Activated CD8-positive, alpha-beta T cell treated with anti-CD3 and anti-CD28 coated beads, Interleukin-2, amount 10 ng/mL, durations not matched to agents 7 days and 5 days (primary cell): ENCODE measurements around the gene ARPC1A. TPM values are rescaled to one million over a fixed set of nuclear protein-coding genes. Genes with fewer than 3 reads are reported as not detected.
"Not testable (repeated sequence)": the region's sequence is repeated elsewhere in the genome, so short reads cannot be mapped to it uniquely, and the experiment has no call there.

Source experiments
- ATAC-seq: fragments of 150-1000 bp; cut with Tn5 transposase; one replicate; pipeline ENCODE4 v1.10.0; 2021; ENCODE audit warnings: moderate library complexity
- CTCF ChIA-PET: fragments of 350-600 bp; sonication (Branson Sonifier 250); formaldehyde crosslinking; loops from one replicate; lab custom pipeline; 2021; ENCODE audit warnings: antibody characterized with exemption; lab: Charles Lee
- POLR2A ChIA-PET: fragments of 350-600 bp; sonication (Branson Sonifier 250); formaldehyde crosslinking; loops from one replicate; lab custom pipeline; 2021; ENCODE audit warnings: antibody characterized with exemption; lab: Charles Lee
- DNase-seq: peaks from one replicate; pipeline ENCODE4 v3.0.0-alpha.2; 2020
- H3K27ac Mint-ChIP-seq: one replicate; pipeline ENCODE4 v1.8.0; 2021; ENCODE audit warnings: mild to moderate bottlenecking, mixed read lengths
- H3K27me3 Mint-ChIP-seq: one replicate; pipeline ENCODE4 v1.8.0; 2021; ENCODE audit warnings: low read depth, mixed read lengths
- H3K36me3 Mint-ChIP-seq: one replicate; pipeline ENCODE4 v1.8.0; 2021; ENCODE audit warnings: low read depth, mixed read lengths
- H3K4me1 Mint-ChIP-seq: one replicate; pipeline ENCODE4 v1.8.0; 2021; ENCODE audit warnings: low read depth, mixed read lengths
- H3K4me3 Mint-ChIP-seq: one replicate; pipeline ENCODE4 v1.8.0; 2021; ENCODE audit warnings: mild to moderate bottlenecking, mixed read lengths
- H3K9me3 Mint-ChIP-seq: one replicate; pipeline ENCODE4 v1.8.0; 2022; ENCODE audit warnings: mixed read lengths; ENCODE audit not compliant: insufficient read depth
- total RNA-seq, 2 experiments: library from RNA; stranded (reverse); gene quantifications; one replicate each; pipeline ENCODE4 v1.2.3, GENCODE V29; 2021

Gene ARPC1A
- total RNA-seq, 2 experiments from 2014 or later = 51.4 to 56.1 TPM

GRCh38 chr7:99301496-99301895 is 24.2 kb upstream of the ARPC1A start:
- Mint-ChIP-seq H3K27ac (no peak overlapping the region), H3K27me3 (no peaks in the 10 kb centered on the region), H3K36me3 (no peaks in the 10 kb centered on the region), H3K4me1 (no peaks in the 10 kb centered on the region), H3K9me3 (no peaks in the 10 kb centered on the region), H3K4me3 (no peak overlapping the region)
- no peak for ATAC-seq
- ChIA-PET POLR2A (no interaction called here), CTCF (interaction anchor here (1.3 kb wide), 1 partner anchor 9 kb away, joined by 4 read pairs; no protein-coding TSS in a partner anchor)
- no peak for DNase-seq

DNA sequence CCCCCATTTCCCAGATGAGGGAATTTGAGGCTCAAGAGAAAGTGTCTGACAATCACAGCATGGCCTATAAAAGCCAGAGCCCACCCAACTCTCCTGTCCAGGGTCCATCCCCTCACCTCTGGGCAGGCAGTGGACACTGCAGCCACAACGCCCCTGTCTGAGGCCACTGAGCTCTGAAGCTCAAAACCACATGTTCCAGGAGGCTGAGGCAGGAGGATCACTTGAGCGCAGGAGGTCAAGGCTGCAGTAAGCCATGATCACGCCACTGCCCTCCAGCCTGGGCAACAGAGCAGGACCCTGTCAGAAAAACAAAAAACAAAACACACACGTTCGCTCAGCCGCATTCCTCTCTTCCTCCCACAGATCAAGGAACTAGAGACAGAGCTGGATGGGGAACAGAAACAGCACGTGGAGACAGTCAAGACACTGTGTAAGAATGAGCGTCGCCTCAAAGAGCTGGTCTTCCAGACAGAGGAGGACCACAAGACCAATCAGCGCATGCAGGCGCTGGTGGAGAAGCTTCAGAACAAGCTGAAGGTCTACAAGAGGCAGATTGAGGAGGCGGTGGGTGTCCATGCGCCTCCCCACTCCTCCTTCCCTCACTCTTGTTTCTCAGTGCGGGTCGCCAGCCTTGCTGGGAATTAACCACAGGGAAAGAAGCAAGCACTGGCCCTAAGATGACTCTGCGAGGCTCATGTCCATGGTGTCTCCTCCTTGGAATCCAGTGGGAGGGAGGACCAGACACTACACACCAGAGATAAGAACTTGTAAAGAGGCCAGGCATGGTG is 20.0 kb upstream of the ARPC1A start:
- Mint-ChIP-seq H3K27me3 (peaks cover 8% of the 10 kb centered on the region), H3K9me3 (no peaks in the 10 kb centered on the region), H3K4me1 (no peaks in the 10 kb centered on the region), H3K4me3 (no peak overlapping the region), H3K36me3 (no peaks in the 10 kb centered on the region), H3K27ac (no peak overlapping the region)
- DNase-seq = no peak
- ATAC-seq = no peak
- CTCF ChIA-PET = no interaction called here
- POLR2A ChIA-PET = no interaction called here

GRCh38 chr7:99308461-99309074 is 17.1 kb upstream of the ARPC1A start:
- peaks cover 10% of the 10 kb centered on the region for H3K27me3 Mint-ChIP-seq
- CTCF ChIA-PET = no interaction called here
- no peak for DNase-seq
- H3K4me3 Mint-ChIP-seq = no peak overlapping the region
- POLR2A ChIA-PET = no interaction called here
- ATAC-seq = no peak
- no peaks in the 10 kb centered on the region for H3K36me3 Mint-ChIP-seq
- H3K4me1 Mint-ChIP-seq = peaks cover 8% of the 10 kb centered on the region
- no peaks in the 10 kb centered on the region for H3K9me3 Mint-ChIP-seq
- H3K27ac Mint-ChIP-seq = no peak overlapping the region

- Mint-ChIP-seq H3K4me1 (peaks cover 12% of the 10 kb centered on the region), H3K9me3 (no peaks in the 10 kb centered on the region), H3K36me3 (no peaks in the 10 kb centered on the region), H3K4me3 (no peak overlapping the region), H3K27ac (no peak overlapping the region), H3K27me3 (peaks cover 10% of the 10 kb centered on the region)
- ChIA-PET CTCF (interaction anchor here (1.9 kb wide), 1 partner anchor 12 kb away, joined by 5 read pairs; no protein-coding TSS in a partner anchor), POLR2A (no interaction called here)
- ATAC-seq (no peak), DNase-seq (no peak)
Observed at GRCh38 chr7:99309111-99309510, 16.6 kb upstream of the ARPC1A start.

GRCh38 chr7:99310004-99310403 is 15.7 kb upstream of the ARPC1A start:
- POLR2A ChIA-PET = no interaction called here
- peaks cover 19% of the 10 kb centered on the region for H3K4me1 Mint-ChIP-seq
- H3K9me3 Mint-ChIP-seq = no peaks in the 10 kb centered on the region
- no peak overlapping the region for H3K27ac Mint-ChIP-seq
- H3K27me3 Mint-ChIP-seq = peaks cover 10% of the 10 kb centered on the region
- no peaks in the 10 kb centered on the region for H3K36me3 Mint-ChIP-seq
- CTCF ChIA-PET = interaction anchor here (0.9 to 1.9 kb wide), 5 partner anchors 11 to 318 kb away, joined by 3 to 6 read pairs (median 3); partner anchors contain the start of gene ARPC1A
- H3K4me3 Mint-ChIP-seq = no peak overlapping the region
- no peak for ATAC-seq
- no peak for DNase-seq

- no peaks in the 10 kb centered on the region for H3K9me3 Mint-ChIP-seq
- POLR2A ChIA-PET = interaction anchor here (1.1 kb wide), 1 partner anchor 97 kb away, joined by 3 read pairs; the partner anchor contains the start of gene BUD31
- H3K4me3 Mint-ChIP-seq = no peak overlapping the region
- CTCF ChIA-PET = interaction anchor here (0.6 to 3.0 kb wide), 4 partner anchors 271 to 319 kb away, joined by 3 to 15 read pairs (median 3); no protein-coding TSS in a partner anchor
- no peak for DNase-seq
- ATAC-seq = no peak
- no peak overlapping the region for H3K27ac Mint-ChIP-seq
- peaks cover 10% of the 10 kb centered on the region for H3K27me3 Mint-ChIP-seq
- H3K4me1 Mint-ChIP-seq = peaks cover 24% of the 10 kb centered on the region
- no peaks in the 10 kb centered on the region for H3K36me3 Mint-ChIP-seq
Observed at GRCh38 chr7:99311702-99312101, 14.0 kb upstream of the ARPC1A start.

- Mint-ChIP-seq H3K27me3 (peaks cover 10% of the 10 kb centered on the region), H3K4me3 (peak overlapping the region; percentile 36), H3K27ac (no peak overlapping the region), H3K4me1 (peaks cover 24% of the 10 kb centered on the region), H3K9me3 (no peaks in the 10 kb centered on the region), H3K36me3 (no peaks in the 10 kb centered on the region)
- ATAC-seq (peak; percentile 80), DNase-seq (peak; percentile 83)
- ChIA-PET CTCF (interaction anchor here (0.8 to 3.0 kb wide), 20 partner anchors 8 to 328 kb away, joined by 3 to 36 read pairs (median 4); partner anchors contain the start of genes ARPC1A and MYH16), POLR2A (interaction anchor here (1.1 kb wide), 1 partner anchor 96 kb away, joined by 3 read pairs; the partner anchor contains the start of gene BUD31)
Observed at GRCh38 chr7:99312316-99313203, 13.1 kb upstream of the ARPC1A start.

- Mint-ChIP-seq H3K27ac (no peak overlapping the region), H3K27me3 (peaks cover 10% of the 10 kb centered on the region), H3K9me3 (no peaks in the 10 kb centered on the region), H3K36me3 (no peaks in the 10 kb centered on the region), H3K4me1 (peaks cover 24% of the 10 kb centered on the region), H3K4me3 (peak overlapping the region; percentile 36)
- ATAC-seq = peak; percentile 47
- POLR2A ChIA-PET = interaction anchor here (1.1 kb wide), 1 partner anchor 12 kb away, joined by 3 read pairs; no protein-coding TSS in a partner anchor
- DNase-seq = no peak
- CTCF ChIA-PET = interaction anchor here (0.8 to 3.0 kb wide), 23 partner anchors 9 to 328 kb away, joined by 3 to 36 read pairs (median 3); partner anchors contain the start of genes ARPC1A and MYH16
Observed at GRCh38 chr7:99313204-99313573, 12.5 kb upstream of the ARPC1A start.

- DNase-seq (peak; percentile 41), ATAC-seq (peak; percentile 47)
- H3K27me3 Mint-ChIP-seq = peaks cover 9% of the 10 kb centered on the region
- CTCF ChIA-PET = interaction anchor here (1.4 to 3.0 kb wide), 4 partner anchors 10 to 276 kb away, joined by 3 to 36 read pairs (median 12); partner anchors contain the start of genes ARPC1A and MYH16
- no peaks in the 10 kb centered on the region for H3K9me3 Mint-ChIP-seq
- H3K4me3 Mint-ChIP-seq = no peak overlapping the region
- H3K27ac Mint-ChIP-seq = no peak overlapping the region
- POLR2A ChIA-PET = interaction anchor here (1.1 kb wide), 2 partner anchors 10 to 11 kb away, joined by 3 to 5 read pairs; no protein-coding TSS in a partner anchor
- H3K36me3 Mint-ChIP-seq = no peaks in the 10 kb centered on the region
- H3K4me1 Mint-ChIP-seq = peaks cover 24% of the 10 kb centered on the region
Observed at GRCh38 chr7:99314504-99314903, 11.2 kb upstream of the ARPC1A start.

DNA sequence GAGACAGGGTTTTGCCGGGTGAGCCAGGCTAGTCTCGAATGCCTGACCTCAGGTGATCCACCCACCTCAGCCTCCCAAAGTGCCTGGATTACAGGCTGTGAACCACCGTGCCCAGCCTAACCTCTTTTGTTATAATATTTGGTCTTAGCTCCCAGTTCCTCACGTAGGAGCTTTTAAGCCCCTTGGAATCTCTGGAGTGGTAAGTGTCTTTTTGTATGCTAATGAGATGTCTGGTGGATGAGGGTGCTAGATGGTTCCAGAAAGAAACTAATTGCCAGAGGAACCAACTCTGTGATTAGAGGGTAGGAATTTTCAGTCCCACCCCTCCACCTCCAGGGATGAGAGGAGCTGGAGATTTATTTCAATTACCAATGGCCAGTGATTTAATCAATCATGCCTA is 5.3 kb upstream of the ARPC1A start:
- Mint-ChIP-seq H3K27me3 (peaks cover 4% of the 10 kb centered on the region), H3K27ac (no peak overlapping the region), H3K4me1 (peaks cover 8% of the 10 kb centered on the region), H3K9me3 (no peaks in the 10 kb centered on the region), H3K4me3 (no peak overlapping the region), H3K36me3 (no peaks in the 10 kb centered on the region)
- ATAC-seq (no peak), DNase-seq (no peak)
- CTCF ChIA-PET = interaction anchor here (1.1 kb wide), 1 partner anchor 10 kb away, joined by 5 read pairs; no protein-coding TSS in a partner anchor
- POLR2A ChIA-PET = interaction anchor here (1.3 kb wide), 1 partner anchor 176 kb away, joined by 4 read pairs; the partner anchor contains the start of gene SMURF1

GRCh38 chr7:99322659-99323058 is 3.0 kb upstream of the ARPC1A start:
- H3K27ac Mint-ChIP-seq, DNase-seq, H3K4me3 Mint-ChIP-seq, H3K9me3 Mint-ChIP-seq, ATAC-seq, H3K36me3 Mint-ChIP-seq, H3K27me3 Mint-ChIP-seq, POLR2A ChIA-PET: not testable (repeated sequence)
- CTCF ChIA-PET = interaction anchor here (1.1 to 6.0 kb wide), 2 partner anchors 9 to 49 kb away, joined by 3 to 36 read pairs; no protein-coding TSS in a partner anchor
- H3K4me1 Mint-ChIP-seq = peaks cover 17% of the 10 kb centered on the region
